HUDEP-2 (cell line): ENCODE data around the gene RIC3.
"Not testable (repeated sequence)": the region's sequence is repeated elsewhere in the genome, so short reads cannot be mapped to it uniquely, and the experiment has no call there.

Experiments used
- DNase-seq, 76 experiments: peaks; one replicate each; lab custom pipeline; 2025; ENCODE audit not compliant: unreplicated experiment in 76 of 76; lab: John Stamatoyannopoulos, UW

Gene RIC3

DNA sequence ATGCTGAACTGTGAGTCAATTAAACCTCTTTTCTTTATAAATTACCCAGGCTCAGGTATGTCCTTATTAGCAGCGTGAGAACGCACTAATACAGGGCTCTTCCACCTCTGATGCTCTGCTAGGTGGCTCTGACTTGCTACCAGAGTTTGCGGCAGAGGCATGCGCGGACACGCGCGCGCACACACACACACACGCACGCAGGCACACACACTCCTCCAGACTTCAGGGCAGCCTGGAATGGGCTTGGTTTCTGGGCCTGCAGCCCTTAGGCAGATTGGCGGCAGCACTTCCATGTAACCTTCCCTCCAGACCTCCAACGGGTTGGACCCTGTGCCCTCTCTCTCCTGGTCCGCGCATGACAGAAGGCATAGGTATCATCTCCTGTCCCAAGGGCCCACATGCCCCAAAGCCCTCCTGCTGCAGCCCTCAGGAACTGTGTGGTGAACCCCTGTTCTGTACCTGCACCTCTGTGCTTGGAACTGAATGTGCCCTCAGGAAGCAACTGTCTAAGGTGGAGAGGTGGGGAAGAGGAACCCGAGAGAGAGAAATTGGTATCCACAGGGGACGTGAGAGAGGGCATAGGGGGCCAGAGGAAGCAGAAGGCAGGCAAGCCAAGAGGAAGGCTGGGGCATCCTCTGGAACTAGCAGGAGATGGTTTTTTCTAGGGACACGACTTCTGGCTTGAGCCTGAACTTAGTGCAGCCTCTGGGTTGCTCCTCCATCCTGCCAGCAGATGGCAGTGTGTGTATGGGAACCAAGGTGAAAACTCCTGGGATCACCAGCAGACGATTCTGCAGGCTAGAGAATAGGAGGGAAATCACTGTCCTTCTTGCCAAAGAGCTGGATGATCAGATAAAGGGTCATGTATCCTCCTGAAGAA is 23.4 kb upstream of the RIC3 start:
- peak in 59 of 76 experiments; percentile 2 to 75 (median 40) for DNase-seq

- DNase-seq = no peak
These were observed 21.6 kb upstream of the RIC3 start for GRCh38 chr11:8190431-8190830.

- DNase-seq = no peak
These were observed 17.6 kb upstream of the RIC3 start for GRCh38 chr11:8186429-8186828.

- DNase-seq = no peak
These were observed 14.3 kb upstream of the RIC3 start for GRCh38 chr11:8183111-8183510.

DNA sequence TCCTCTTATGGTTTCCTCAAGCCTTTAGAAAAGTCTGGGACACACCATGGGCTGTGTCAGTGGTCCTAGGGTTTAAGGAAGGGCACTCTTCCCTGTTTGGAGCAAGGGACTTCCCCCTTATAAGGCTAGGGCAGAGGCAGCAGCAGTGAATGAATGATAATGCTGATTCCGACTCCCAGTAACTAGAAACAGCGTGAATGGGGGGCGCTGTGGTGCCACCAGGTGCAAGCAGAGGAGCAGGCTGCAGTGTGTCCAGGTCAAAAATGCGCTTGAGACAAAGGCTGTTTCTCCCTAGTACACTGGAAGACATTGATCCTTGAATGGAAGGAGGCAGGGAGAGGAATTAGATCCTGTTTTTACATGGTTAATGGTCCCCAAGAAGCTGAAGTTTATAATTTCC is 11.6 kb upstream of the RIC3 start:
- no peak for DNase-seq

GRCh38 chr11:8178297-8178696 is 9.5 kb upstream of the RIC3 start:
- DNase-seq = no peak

DNA sequence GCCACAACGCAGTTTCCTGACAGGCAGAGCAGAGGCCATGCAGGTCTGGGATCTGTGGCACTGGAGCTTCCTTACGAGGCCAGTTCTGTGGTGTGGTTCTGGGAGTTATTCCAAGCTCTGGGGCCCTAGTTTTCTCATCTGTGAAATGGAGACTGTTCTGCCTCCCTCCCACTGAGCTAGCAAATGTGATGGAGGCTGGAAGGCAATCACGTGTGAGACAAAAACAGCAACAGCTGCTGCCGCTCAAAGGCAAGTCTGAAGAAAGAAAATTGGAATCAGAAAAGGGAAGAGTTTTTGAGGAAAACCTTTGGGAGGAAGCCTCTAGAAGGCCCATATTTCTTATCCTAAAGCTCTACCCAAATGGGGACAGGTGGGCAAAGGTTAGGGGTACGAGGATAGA is 8.3 kb upstream of the RIC3 start:
- DNase-seq = no peak

DNA sequence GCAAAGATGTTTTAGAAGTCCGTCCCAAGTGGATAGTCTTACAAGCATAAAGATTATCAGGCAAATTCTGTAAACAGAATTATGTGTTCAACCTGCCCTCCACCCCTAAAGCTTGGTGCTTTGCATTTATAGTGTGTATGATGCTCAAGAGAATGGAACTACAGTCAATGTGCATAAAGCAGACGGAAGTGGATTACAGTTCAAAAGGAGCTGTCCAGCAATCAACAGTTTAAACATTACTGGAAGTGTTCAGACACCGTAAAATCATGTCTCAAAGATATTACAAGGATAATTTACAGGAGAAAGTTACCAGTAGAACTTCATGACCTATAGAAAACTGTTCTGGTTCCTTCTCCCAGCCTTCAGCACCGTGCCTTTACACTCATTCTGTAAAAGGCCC is 1.0 kb downstream of the RIC3 start:
- peak in 1 of 76 experiments; percentile 2 for DNase-seq

GRCh38 chr11:8164746-8165145 is 4.1 kb downstream of the RIC3 start:
- no peak for DNase-seq

GRCh38 chr11:8161627-8162304 is 7.1 kb downstream of the RIC3 start:
- not testable (repeated sequence) for DNase-seq

- DNase-seq = no peak
These were observed 11.9 kb downstream of the RIC3 start for GRCh38 chr11:8156877-8157276.

- DNase-seq = peak in 3 of 76 experiments; percentile 4 to 32 (median 19)
These were observed 19.1 kb downstream of the RIC3 start for GRCh38 chr11:8149726-8150125.

DNA sequence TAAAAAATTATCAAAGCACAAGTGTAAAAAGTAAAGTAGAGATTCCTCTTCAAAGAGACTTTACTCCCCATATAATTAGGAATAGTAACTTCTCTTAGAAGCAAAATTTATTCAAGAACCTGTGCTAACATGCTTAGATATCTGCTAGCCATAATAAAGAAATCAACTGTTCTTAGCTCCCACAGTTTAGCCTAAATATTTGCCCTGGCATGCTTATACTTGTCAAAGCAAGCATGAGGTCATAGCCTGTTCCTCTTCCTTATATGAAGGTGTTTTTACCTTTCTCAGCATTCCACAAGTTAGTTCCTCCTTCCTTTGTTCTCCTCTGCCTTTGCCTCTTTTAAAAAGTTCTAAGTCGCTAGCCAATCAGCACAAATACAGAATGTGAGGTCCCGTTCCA is 30.3 kb downstream of the RIC3 start:
- no peak for DNase-seq

DNA sequence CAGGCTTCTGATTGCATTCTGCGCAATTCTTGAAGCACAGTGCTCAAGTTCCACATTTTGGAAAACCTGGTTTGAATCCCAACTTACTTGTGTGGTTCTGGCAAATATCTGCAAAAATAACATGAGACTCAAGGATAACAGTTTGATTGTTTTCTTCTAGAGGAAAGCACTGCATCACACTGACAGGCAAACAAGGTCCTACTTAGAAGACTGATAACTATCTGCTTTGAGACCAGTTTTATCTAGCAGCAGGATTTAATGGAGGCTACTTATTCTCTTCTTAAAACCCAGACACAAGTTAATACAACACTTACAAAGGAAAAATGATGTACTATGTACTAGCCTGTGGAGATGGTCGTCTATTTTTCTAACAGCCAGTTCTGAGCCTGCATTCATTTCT is 41.4 kb downstream of the RIC3 start:
- no peak for DNase-seq

GRCh38 chr11:8126649-8127289 is 42.1 kb downstream of the RIC3 start:
- DNase-seq = no peak

GRCh38 chr11:8122173-8122764 is 46.6 kb downstream of the RIC3 start:
- DNase-seq = no peak

GRCh38 chr11:8111636-8112035 is 57.2 kb downstream of the RIC3 start:
- no peak for DNase-seq

GRCh38 chr11:8110396-8110795 is 58.4 kb downstream of the RIC3 start:
- DNase-seq = no peak

- no peak for DNase-seq
These were observed 59.1 kb downstream of the RIC3 start for GRCh38 chr11:8109675-8110074.

GRCh38 chr11:8108421-8108820 is 60.4 kb downstream of the RIC3 start:
- no peak for DNase-seq

- no peak for DNase-seq
These were observed 61.2 kb downstream of the RIC3 start for GRCh38 chr11:8107642-8108041.
